Endothelial cell of hepatic sinusoid (primary cell): ENCODE measurements around the gene DNAJC5.
"Not testable (repeated sequence)": the region's sequence is repeated elsewhere in the genome, so short reads cannot be mapped to it uniquely, and the experiment has no call there.

Experiments used
- in situ Hi-C: cut with HindIII; loops from 2 replicates; pipeline ENCODE4 v1.10.0; 2017; ENCODE audit warnings: low sequenced_read_pairs

The DNAJC5 gene, protein sequence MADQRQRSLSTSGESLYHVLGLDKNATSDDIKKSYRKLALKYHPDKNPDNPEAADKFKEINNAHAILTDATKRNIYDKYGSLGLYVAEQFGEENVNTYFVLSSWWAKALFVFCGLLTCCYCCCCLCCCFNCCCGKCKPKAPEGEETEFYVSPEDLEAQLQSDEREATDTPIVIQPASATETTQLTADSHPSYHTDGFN

DNA sequence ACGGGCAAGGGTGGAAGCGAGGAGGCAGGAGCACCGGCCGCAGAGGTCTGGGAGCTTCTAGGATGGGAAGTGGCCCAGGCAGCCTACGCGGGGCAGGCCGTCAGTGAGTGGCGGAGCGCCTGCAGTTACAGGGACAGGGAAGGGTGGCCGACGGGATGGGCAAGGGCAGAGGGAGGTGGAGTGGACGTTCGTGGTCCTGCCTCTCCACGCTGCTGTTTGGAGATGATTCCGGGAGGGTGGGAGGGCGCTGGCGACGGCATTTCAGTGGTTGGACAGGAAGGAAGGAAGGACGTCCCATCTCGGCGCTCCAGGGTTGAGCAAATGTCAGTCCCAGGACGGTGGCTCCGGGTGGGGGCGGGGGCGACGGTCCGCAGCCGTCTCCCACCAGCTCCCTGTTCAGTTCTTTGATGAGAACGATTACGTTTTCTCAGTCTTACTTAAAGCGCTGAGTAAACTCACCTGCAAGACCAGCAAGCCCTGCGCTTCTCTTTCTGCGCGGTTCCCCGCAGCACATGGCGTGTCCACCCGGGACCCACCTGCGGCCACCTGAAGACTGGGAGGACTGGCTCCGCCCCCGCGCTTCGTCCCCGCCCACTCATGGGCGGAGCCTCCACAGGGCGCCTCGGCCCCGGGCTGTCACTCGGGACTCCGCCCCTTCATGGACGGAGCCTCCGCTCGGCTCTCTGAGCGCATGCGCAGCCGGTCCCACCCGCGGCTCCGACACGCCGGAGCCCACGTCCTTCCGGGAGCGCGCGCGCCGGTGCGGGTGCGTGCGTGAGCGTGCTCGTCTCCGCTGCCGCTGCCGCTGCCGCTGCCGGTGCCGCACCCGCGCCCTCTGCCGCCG lies at the start of gene DNAJC5:
DNAJC5 (plus strand) TSS at position 769 of the 844 bp plus-strand sequence. CDS start 33,220 bp downstream, outside the sequence.
- in situ Hi-C loops: loop anchor here (5.0 kb wide), 2 partner anchors 48 to 167 kb away; no protein-coding TSS in a partner anchor

DNA sequence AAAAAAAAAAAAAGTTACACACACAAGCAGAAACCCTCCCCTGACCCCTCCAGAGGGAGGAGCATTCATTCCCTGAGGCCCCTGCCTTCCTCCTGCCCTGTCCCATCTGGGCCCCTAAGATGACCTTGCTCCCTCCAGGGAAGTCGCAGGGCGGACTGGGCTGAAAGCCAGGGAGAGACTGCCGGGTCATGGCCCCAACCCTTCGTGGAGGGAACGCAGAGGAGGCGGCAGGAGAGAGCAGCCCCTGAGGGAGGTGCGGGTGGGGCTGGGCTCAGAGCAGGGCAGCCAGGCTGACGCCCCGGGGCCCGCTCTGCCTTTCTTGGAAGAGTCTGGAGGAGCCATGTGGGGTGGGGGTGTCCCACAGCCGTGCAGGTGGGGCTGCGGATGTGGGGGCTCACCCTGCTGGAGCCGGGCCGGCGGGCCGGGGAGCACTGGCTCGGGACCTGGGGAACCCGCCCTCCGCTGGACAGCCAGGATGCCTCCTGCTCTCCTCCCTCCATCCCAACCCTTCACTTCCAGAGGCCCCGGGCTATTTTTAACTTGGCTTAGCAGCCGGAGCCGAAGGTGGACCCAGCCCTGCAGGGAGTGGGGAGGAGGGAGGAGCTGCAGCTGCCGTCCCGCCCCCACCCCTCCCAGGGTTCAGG lies 48.7 kb upstream of the DNAJC5 start:
- in situ Hi-C loops: no loop called here

DNA sequence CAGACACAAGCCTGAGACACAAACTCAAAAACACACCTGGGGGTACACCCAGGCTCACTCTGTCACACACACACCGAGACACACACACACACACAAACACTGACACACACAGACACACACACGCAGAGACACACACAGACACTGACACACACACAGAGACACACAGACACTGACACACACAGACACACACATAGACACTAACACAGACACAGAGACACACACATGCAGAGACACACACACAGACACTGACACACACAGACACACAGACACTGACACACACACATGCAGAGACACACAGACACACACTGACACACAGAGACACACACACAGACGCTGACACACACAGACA lies 48.1 kb upstream of the DNAJC5 start:
- in situ Hi-C loops: no loop called here

DNA sequence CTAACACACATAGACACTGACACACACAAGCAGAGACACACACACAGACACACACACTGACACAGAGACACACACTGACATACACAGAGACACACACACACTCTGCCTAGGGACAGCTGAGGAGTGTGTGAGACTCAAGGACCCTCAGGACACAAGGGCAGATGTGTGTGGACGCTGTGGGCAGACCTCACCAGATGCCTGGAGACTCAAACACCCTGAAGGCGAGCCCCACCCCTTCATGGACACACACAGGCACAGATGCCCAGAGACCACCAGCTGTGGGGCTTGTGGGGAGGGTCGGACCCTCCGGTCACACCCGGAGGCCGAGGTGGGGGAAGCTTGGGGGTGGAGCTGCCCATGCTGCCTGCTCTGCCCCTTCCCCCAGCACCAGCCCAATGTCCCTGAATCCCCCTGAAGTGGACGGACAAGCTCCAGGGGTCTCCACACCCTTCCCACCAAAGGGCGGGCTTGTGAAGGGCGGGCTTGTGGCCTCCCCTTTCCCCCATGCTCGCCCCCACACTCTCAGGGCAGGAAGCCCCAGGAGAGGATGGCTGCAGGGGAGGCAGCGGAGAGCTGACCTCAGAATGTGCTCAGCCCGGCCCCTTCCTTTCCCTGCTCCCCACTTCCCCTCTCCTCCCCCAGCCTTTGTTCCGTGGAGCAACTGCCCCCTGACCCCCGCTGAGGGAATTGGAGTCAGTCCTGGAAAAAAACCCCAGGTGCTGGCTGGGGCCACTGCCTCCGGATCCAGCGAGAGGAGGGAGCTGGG lies 47.5 kb upstream of the DNAJC5 start:
- in situ Hi-C loops: no loop called here

DNA sequence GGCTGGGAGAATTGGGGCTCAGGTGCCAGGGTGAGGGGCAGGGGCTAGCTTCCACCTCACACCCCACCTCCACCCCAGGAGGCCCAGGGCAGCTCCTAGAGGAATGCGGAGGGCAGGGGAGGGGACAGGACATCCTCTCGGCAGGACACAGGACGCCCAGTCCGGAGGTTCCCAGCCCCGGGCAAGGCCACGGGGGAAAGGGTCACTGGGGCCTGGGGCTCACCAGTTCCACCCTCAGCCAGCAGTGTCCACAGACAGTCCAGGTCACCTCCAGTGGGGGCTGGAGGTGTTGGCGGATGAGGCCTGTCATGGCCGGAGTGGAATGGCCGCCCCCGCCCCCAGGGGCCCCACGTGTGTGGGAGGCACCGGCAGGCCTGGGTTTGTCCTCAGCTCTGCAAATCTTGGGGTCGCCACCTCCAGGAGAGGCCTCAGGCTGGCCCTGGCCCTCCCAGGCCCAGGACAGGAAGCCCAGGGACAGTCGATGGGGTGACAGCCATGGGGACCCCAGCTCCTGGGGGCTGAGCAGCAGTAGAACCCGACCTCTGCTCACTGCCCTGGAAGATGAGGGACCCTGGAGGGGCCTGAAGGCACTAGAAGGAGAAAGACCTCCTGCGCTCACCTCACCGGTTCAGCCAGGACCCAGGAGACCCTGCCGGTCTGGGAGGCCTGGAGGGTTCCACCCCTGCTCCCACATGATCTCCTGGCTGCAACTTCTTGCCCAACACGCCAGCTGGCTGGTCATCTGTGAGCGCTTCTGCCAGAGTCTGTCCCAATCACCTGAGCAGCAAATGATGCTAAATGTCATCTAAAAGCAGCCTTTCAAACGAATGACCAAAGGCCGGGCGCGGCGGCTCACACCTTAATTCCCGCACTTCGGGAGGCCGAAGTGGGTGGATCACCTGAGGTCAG lies 46.7 kb upstream of the DNAJC5 start:
- in situ Hi-C loops: no loop called here

DNA sequence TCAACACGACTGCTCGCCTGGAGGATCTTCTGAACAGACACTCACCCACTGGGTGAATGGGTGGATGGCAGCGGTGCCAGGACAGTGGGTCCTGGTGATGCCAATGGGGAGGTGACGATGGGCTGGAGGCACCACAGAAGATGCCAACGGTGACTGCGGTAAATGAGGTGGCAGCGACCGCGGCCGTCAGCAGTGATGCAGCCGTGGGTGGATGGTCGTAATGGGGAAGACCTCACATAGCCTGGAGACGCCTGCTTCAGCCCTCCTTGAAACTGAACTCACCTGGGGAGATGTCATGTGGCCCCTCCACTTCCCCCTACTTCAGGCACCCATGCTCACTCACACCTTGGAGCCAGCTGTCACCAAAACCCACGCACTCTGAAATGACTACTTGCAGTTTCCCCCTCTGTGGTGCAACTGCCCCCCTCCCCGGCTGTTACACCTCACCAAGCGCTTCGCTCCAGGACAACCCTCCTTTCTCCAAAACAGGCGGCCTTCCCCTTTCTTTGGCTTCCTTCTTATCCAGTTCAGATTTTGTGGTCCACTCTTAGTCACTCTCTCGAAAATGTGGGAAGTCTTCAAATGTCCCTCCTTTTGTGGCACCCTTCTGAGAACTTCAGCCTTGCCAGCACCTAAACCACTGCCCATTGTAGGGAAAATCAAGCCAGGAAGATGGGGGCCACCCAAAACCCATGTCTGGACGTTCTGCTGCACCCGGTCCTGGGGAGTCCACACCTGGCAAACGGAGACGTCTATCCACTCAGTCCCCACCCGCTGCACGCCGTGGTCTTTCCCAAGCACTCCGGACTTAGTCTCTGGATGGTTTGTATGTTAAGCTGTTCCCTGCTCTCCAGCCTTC lies 44.0 kb upstream of the DNAJC5 start:
- in situ Hi-C loops: no loop called here

DNA sequence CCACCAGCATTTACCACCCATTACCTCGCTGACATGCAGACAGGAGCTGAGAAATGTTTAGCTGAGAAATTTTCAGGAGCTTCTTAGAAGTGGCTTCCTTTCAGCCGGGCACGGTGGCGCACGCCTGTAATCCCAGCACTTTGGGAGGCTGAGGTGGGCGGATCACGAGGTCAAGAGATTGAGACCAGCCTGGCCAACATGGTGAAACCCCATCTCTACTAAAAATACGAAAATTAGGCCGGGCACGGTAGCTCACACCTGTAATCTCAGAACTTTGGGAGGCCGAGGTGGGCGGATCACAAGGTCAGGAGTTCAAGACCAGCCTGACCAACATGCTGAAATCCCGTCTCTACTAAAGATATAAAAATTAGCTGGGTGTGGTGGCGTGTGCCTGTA lies 43.4 kb upstream of the DNAJC5 start:
- in situ Hi-C loops: not testable (repeated sequence)

DNA sequence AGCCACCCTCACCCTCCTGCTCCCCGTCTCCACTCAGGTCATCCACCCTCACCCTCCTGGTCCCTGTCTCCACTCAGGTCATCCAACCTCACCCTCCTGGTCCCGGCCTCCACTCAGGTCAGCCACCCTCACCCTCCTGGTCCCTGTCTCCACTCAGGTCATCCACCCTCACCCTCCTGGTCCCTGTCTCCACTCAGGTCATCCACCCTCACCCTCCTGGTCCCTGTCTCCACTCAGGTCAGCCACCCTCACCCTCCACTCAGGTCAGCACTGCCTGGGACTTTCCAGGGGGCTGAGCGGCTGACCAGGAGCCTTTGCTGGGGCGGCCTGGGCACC lies 41.2 kb upstream of the DNAJC5 start:
- in situ Hi-C loops: not testable (repeated sequence)

DNA sequence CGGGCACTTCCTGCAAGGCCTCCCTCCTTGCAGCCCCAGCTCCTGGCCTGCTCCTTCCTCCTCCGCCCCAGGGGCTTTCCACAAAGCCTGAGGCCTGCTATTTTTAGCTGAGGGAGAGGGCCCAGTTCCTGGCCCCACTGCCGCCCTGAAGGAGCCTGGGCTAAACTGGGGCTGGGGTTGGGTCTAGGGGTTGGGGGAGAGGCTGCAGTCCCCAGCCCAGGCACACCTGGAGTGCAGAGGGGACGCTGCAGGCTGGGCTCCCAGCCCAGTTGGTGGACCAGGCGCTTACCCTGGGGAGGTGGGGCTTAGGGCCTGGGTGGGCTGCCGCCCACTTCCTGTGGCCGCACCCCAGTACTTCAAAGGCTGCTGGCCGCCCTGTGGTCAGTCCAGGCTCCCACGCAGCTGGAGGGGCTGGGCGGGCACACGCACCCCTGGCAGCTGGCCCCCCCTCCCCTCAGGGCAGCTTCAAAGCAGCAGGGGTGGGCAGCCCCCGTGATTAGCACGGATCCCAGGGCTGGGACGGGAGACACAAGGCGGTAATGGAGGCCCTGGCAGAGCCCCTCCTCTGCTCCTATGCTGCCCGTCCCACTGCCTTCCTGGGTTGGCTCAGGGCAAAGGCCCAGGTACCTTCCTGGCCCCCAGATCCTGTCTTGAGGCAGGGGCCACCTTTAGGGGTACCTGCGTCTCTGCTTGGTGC lies 40.7 kb upstream of the DNAJC5 start:
- in situ Hi-C loops: no loop called here

DNA sequence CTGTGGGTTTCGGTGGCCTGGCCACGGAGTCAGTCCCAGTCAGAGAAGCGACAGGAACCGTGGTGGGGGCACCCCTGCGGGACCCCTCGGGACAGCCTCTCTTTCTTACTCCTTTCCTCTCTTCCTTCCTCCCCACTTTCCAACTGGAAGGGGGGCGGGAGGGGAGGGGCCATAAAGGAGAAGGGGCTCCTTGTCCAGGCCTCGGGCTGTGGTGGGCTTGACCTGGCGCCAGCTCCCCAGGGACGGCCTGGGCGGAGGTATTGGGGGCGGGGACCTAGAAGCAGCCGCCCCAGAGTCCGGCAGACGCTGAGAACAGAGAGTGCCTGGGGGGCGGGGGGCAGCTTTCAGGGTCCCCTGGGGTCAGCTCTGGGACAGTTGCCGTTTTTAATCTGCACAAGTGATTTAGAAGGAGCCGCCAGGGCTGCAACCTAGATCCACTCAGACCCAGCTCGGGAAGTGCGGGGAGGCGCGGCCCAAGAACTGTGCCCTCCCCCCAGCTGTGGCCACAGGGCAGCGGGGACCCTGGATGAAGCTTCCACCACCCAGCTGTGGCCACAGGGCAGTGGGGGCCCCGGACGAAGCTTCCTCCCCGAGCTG lies 40.1 kb upstream of the DNAJC5 start:
- in situ Hi-C loops: no loop called here

DNA sequence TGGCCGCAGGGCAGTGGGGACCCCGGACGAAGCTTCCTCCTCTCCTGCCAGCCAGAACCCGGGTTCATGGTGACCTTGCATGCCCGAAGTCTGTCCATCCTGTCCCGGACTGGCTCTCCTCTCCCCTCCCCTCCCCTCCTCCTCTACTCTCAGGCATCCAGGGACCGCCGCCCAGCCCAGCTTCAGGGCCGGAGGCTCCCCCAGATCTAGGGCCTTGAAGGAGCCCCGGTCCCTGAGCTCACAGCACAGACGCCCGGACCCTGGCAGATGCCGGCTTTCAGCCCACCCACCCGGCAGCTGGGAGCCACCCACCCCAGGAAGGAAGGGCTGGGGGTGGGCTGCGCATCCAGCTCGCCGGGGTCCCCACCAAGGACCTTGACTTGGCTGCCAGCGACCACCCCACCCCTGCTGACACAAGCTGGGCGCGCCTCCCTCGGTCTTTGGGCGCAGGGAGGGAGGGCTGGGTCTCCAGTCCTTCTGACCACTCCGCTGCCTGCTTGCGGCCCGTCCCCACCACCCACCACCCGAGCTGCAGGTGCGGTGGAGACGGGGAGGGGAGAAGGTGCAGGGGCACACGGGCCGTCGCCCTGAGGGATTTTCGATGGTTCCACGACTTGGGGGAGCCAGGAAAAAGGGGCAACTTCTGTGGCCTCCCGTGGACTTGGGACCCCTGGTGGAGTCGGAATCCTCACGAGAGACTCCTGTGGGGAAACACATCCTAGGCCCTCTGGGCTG lies 39.4 kb upstream of the DNAJC5 start:
- in situ Hi-C loops: no loop called here

DNA sequence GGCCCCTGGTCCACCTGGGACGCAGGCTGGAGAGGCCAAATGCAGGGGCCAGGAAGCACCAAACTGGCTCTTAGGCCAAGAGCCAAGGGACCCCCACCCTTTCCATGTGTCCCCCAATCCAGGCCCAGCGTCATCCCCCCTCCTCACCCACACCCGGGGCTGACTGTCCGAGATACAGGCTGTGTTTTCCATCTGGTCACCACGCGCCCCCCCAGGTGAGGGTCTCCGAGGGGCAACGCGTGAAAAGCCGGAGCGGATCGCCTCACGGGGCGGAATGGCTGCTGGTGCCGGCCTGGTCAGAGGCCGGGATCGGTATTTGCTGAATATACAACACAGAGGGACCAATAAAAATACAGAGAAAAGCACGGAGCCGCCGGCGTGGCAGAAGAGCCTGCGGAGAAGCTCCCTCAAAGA lies 38.8 kb upstream of the DNAJC5 start:
- in situ Hi-C loops: no loop called here

DNA sequence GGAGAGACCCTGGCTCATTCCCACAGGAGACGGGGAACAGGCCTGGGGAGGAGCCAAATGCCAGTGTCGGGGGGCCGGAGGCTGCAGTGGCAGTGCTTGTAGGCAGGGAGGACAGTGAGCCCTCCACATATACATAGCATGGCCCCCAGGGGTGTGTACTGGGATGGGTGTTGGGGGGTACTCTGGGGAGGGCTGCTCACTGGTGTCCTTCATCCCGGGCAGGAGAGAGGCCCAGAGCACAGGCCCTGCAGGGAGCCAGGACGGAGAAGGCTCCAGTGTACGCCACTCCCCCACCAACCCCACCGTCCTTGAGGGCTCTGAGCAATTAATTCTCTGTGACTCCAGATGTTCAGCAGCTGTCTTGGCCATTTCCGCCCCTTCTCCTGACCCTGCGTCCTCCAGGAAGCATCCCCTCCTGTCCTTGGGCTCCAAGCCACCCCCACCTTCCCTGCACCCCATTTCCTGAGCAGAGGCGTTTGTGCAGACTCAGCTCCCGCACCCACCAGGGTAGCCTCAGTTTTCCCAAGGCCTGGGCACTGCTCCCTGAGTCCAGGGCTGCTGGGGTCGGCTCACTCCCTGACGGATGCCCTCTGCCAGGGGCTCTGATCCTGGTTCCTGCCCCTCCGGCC lies 37.0 kb upstream of the DNAJC5 start:
- in situ Hi-C loops: no loop called here

DNA sequence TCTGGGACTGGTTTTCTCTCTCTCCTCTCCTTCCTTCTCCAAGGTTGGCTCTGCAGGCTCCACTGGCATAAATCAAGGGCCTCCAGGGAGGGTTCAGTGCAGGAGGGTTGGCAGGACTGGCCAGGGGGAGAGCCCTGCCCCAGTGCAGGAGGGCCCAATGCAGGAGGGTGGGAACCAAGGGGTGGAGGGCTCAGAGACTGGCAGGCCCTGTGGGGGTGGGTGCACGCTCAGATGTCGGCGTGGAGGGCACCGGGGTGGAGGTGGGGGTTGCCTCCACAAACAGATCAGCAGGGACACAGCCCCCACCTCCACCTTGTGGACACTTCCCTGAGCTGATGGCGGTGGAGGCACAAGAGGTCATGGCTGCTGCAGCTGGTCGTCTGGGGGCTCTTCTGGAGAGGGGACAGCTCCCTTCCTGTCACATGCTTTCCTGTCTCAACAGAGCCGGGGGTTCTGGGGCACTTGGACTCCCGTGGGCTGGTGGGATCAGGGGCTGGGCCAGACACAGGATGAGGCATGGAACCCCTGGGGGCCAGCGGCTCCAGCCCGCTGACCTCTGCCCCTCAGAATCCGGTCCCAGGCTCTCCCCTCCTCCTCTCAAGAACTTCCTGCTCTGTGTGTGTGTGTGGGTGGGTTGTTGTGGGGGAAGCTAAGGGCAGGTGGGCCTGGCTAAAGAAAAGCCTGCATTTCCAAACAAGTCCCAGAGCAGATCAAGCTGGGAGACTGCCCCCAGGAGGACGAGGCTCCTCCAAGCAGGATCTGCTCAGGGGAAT lies 36.3 kb upstream of the DNAJC5 start:
- in situ Hi-C loops: no loop called here

DNA sequence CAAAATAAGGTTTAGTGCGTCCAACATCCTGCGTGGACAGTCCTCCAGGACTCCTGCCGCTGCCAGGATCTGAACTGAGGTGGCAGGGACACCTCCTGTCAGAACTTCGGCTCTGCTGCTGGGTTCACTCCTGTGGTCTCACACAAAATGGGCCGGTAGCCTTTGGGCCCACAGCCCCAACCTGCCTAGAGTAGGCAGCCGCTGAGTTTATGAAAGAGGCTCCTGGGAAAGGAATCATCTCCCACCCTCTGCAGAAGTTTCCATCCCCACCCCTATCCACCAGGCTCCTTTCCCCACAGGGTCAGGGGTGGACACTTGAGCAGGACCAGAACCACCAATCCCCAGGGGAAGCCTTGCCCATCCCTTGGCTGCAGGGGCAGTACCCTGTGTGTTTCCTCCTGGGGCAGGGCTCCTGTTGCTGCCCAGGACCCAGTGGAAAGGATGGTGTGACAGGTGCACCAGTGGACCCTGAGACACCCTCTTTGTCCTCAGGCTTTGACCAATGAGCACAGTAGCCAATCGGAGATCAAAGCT lies 35.7 kb upstream of the DNAJC5 start:
- in situ Hi-C loops: no loop called here

DNA sequence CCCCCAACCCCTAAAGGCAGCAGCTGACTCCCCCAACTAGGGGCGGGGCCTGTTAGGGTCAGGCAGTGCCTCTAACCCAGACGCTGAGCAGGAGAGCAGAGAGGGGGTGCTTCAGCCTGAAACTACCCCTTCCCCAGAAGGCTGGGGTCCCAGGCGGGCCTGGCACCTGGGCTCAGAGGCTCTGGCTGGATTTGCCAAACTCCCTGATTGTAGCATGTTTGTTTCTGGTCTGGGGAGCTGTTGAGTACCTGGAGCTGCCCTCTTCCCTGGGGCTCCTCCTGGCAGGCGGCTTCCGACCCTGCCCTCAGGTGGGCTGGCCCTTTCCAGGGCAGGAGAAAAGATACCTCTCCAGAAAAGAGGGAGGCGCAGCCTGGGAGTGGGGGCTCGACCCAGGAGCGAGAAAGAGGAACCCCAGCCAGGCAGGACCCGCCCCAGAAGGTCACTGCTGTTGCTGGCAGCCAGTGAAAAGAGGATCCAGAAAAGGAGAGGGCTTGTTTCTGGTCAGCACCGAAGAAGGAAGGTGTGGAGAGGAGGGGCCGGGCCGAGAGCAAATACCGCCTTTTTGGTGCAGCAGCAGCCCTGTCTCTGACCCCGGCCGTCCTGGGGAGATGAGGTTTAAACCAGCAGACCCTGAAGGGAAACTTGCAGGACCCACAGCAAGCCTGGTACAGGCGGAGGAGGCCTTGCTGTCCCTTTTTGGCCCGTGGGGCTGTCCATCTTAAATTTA lies 34.4 kb upstream of the DNAJC5 start:
- in situ Hi-C loops: no loop called here
